Loucy (cell line): ENCODE data around the gene POPDC2.

Experiments
- H2AFZ ChIP-seq: fragments of 200-600 bp; sonication (generic); 2 replicates; pipeline ENCODE4 v1.6.0; 2016; ENCODE audit warnings: antibody characterized with exemption, mild to moderate bottlenecking, low read length, moderate library complexity
- H3F3A ChIP-seq: fragments of 200-600 bp; 2 replicates; pipeline ENCODE4 v1.6.0; 2016; ENCODE audit warnings: antibody characterized with exemption, low read depth, mild to moderate bottlenecking
- H3K27me3 ChIP-seq: fragments of 200-600 bp; sonication (generic); 2 replicates; pipeline ENCODE4 v1.6.1; 2014; ENCODE audit warnings: low read length, mild to moderate bottlenecking; ENCODE audit not compliant: insufficient read depth, poor library complexity, severe bottlenecking
- H3K36me3 ChIP-seq: fragments of 200-600 bp; sonication (generic); 2 replicates; pipeline ENCODE4 v1.6.1; 2016; ENCODE audit warnings: low read length; ENCODE audit not compliant: insufficient read depth
- H3K4me1 ChIP-seq: fragments of 200-600 bp; sonication (generic); 2 replicates; pipeline ENCODE4 v1.5.1; 2014; ENCODE audit warnings: low read length, mild to moderate bottlenecking; ENCODE audit not compliant: insufficient read depth, poor library complexity, severe bottlenecking
- H3K4me2 ChIP-seq: fragments of 200-600 bp; sonication (generic); 2 replicates; pipeline ENCODE4 v1.6.0; 2014; ENCODE audit warnings: antibody characterized with exemption, low read length, low read depth, mild to moderate bottlenecking; ENCODE audit not compliant: poor library complexity, severe bottlenecking
- H3K4me3 ChIP-seq: fragments of 200-600 bp; sonication (generic); 2 replicates; pipeline ENCODE4 v1.5.1; 2014; ENCODE audit warnings: low read length, mild to moderate bottlenecking, mixed read lengths; ENCODE audit not compliant: poor library complexity, severe bottlenecking
- H3K79me2 ChIP-seq: fragments of 200-600 bp; sonication (generic); 2 replicates; pipeline ENCODE4 v1.6.1; 2014; ENCODE audit warnings: low read length; ENCODE audit not compliant: insufficient read depth
- H3K9ac ChIP-seq: fragments of 200-600 bp; sonication (generic); 2 replicates; pipeline ENCODE4 v1.6.0; 2014; ENCODE audit warnings: mild to moderate bottlenecking, low read depth, low read length, moderate library complexity; ENCODE audit not compliant: poor library complexity, severe bottlenecking
- H3K9me2 ChIP-seq: fragments of 200-600 bp; sonication (generic); replicated peaks from 2 replicates; pipeline ENCODE4 v1.6.1; 2016; ENCODE audit warnings: low read depth, low read length, mixed read lengths
- H3K9me3 ChIP-seq: fragments of 200-600 bp; sonication (generic); 2 replicates; pipeline ENCODE4 v1.6.1; 2014; ENCODE audit warnings: mild to moderate bottlenecking, antibody characterized with exemption, low read length, low read depth; ENCODE audit not compliant: insufficient read depth
- H4K20me1 ChIP-seq: fragments of 200-600 bp; sonication (generic); 2 replicates; pipeline ENCODE4 v1.6.0; 2014; ENCODE audit warnings: antibody characterized with exemption, low read length, mild to moderate bottlenecking; ENCODE audit not compliant: insufficient read depth, poor library complexity, severe bottlenecking
- CTCF ChIP-seq: fragments of 200-600 bp; sonication (generic); conservative IDR thresholded peaks from 2 replicates; pipeline ENCODE4 v1.5.1; 2014; ENCODE audit warnings: mild to moderate bottlenecking, antibody characterized with exemption, low read length
- EZH2phosphoT487 ChIP-seq: fragments of 200-600 bp; IDR thresholded peaks from 2 replicates; pipeline ENCODE4 v1.6.1; 2018; ENCODE audit warnings: antibody characterized with exemption, mild to moderate bottlenecking, moderate library complexity, borderline replicate concordance

Gene POPDC2

GRCh38 chr3:119644481-119644880, 15.9 kb downstream of the POPDC2 start:
- Histone ChIP-seq H2AFZ (no peak overlapping the region), H3K4me2 (no peak overlapping the region), H3F3A (no peaks in the 10 kb centered on the region), H3K4me1 (no peaks in the 10 kb centered on the region), H3K79me2 (no peaks in the 10 kb centered on the region), H3K27me3 (no peaks in the 10 kb centered on the region), H3K36me3 (no peaks in the 10 kb centered on the region), H3K9ac (no peak overlapping the region), H3K9me2 (no peaks in the 10 kb centered on the region), H3K4me3 (no peak overlapping the region), H3K9me3 (no peaks in the 10 kb centered on the region), H4K20me1 (no peaks in the 10 kb centered on the region)
- TF ChIP-seq EZH2phosphoT487 (no peak), CTCF (no peak)

- Histone ChIP-seq H3K79me2 (no peaks in the 10 kb centered on the region), H3K4me2 (no peak overlapping the region), H3K4me3 (no peak overlapping the region), H3K9me2 (no peaks in the 10 kb centered on the region), H2AFZ (no peak overlapping the region), H3K27me3 (no peaks in the 10 kb centered on the region), H3F3A (no peaks in the 10 kb centered on the region), H3K36me3 (no peaks in the 10 kb centered on the region), H3K9me3 (no peaks in the 10 kb centered on the region), H4K20me1 (no peaks in the 10 kb centered on the region), H3K4me1 (peaks cover 7% of the 10 kb centered on the region), H3K9ac (no peak overlapping the region)
- no peak for TF ChIP-seq CTCF
- TF ChIP-seq EZH2phosphoT487, result no peak
Observed at GRCh38 chr3:119643528-119643927, 16.9 kb downstream of the POPDC2 start.

- Histone ChIP-seq H3K27me3 (no peaks in the 10 kb centered on the region), H3K36me3 (no peaks in the 10 kb centered on the region), H2AFZ (no peak overlapping the region), H3F3A (no peaks in the 10 kb centered on the region), H3K4me2 (no peak overlapping the region), H3K4me1 (peaks cover 11% of the 10 kb centered on the region), H3K9me3 (no peaks in the 10 kb centered on the region), H3K4me3 (no peak overlapping the region), H3K9ac (no peak overlapping the region), H3K79me2 (no peaks in the 10 kb centered on the region), H4K20me1 (no peaks in the 10 kb centered on the region), H3K9me2 (no peaks in the 10 kb centered on the region)
- TF ChIP-seq EZH2phosphoT487 (no peak), CTCF (no peak)
Observed at GRCh38 chr3:119642746-119643473, 17.5 kb downstream of the POPDC2 start.
